ENCODE measurements around the gene PTAFR. TPM values are rescaled to one million over a fixed set of nuclear protein-coding genes. Genes with fewer than 3 reads are reported as not detected.

Gene PTAFR
- total RNA-seq, 1 donor from 2014 or later, result 0.19 TPM

- Mint-ChIP-seq H3K4me1 (ENCODE audit: low read depth) (peaks cover 2% of the 10 kb centered on the region), H3K9me3 (ENCODE audit: low read depth) (no peaks in the 10 kb centered on the region), H3K27me3 (no peaks in the 10 kb centered on the region), H3K36me3 (ENCODE audit: insufficient read depth) (no peaks in the 10 kb centered on the region), H3K4me3 (ENCODE audit: low read depth) (no peak overlapping the region), H3K27ac (no peak overlapping the region)
- no peak for TF ChIP-seq CTCF (IDR thresholded peaks at IDR 0.05; ENCODE audit: unreplicated experiment)
- DNase-seq (ENCODE audit: low spot score, unreplicated experiment), result no peak
These were observed 8.6 kb upstream of the PTAFR start for GRCh38 chr1:28185071-28185470.

- no peak for TF ChIP-seq CTCF (IDR thresholded peaks at IDR 0.05; ENCODE audit: unreplicated experiment)
These were observed 4.1 kb upstream of the PTAFR start for GRCh38 chr1:28180306-28181305.

GRCh38 chr1:28178690-28179485 is 2.4 kb upstream of the PTAFR start:
- H3K27ac Mint-ChIP-seq, result peak overlapping the region; percentile 3
- no peaks in the 10 kb centered on the region for H3K9me3 Mint-ChIP-seq (ENCODE audit: low read depth)
- TF ChIP-seq CTCF (IDR thresholded peaks at IDR 0.05; ENCODE audit: unreplicated experiment), result no peak
- H3K4me3 Mint-ChIP-seq (ENCODE audit: low read depth), result no peak overlapping the region
- no peak for DNase-seq (ENCODE audit: low spot score, unreplicated experiment)
- H3K27me3 Mint-ChIP-seq, result peaks cover 10% of the 10 kb centered on the region
- no peaks in the 10 kb centered on the region for H3K36me3 Mint-ChIP-seq (ENCODE audit: insufficient read depth)
- peaks cover 2% of the 10 kb centered on the region for H3K4me1 Mint-ChIP-seq (ENCODE audit: low read depth)

More at GRCh38 chr1:28180306-28181305, 4.1 kb upstream of the PTAFR start:
- Mint-ChIP-seq H3K36me3 (ENCODE audit: insufficient read depth) (no peaks in the 10 kb centered on the region), H3K4me3 (ENCODE audit: low read depth) (no peak overlapping the region), H3K9me3 (ENCODE audit: low read depth) (no peaks in the 10 kb centered on the region), H3K27ac (no peak overlapping the region), H3K4me1 (ENCODE audit: low read depth) (peaks cover 2% of the 10 kb centered on the region), H3K27me3 (peaks cover 10% of the 10 kb centered on the region)
- no peak for DNase-seq (ENCODE audit: low spot score, unreplicated experiment)

GRCh38 chr1:28175955-28176485 is 470 bp downstream of the PTAFR start:
- DNase-seq (ENCODE audit: low spot score, unreplicated experiment), result no peak
- Mint-ChIP-seq H3K4me1 (ENCODE audit: low read depth) (peaks cover 11% of the 10 kb centered on the region), H3K36me3 (ENCODE audit: insufficient read depth) (no peaks in the 10 kb centered on the region), H3K4me3 (ENCODE audit: low read depth) (no peak overlapping the region), H3K9me3 (ENCODE audit: low read depth) (no peaks in the 10 kb centered on the region), H3K27me3 (peaks cover 10% of the 10 kb centered on the region), H3K27ac (no peak overlapping the region)
- no peak for TF ChIP-seq CTCF (IDR thresholded peaks at IDR 0.05; ENCODE audit: unreplicated experiment)

- TF ChIP-seq CTCF (IDR thresholded peaks at IDR 0.05; ENCODE audit: unreplicated experiment), result no peak
- Mint-ChIP-seq H3K27me3 (peaks cover 10% of the 10 kb centered on the region), H3K4me3 (ENCODE audit: low read depth) (no peak overlapping the region), H3K36me3 (ENCODE audit: insufficient read depth) (no peaks in the 10 kb centered on the region), H3K4me1 (ENCODE audit: low read depth) (peaks cover 9% of the 10 kb centered on the region), H3K27ac (no peak overlapping the region), H3K9me3 (ENCODE audit: low read depth) (no peaks in the 10 kb centered on the region)
- DNase-seq (ENCODE audit: low spot score, unreplicated experiment), result no peak
These were observed 2.6 kb downstream of the PTAFR start for GRCh38 chr1:28173980-28174297.
